Measurements from ENCODE around the gene CHP1. TPM values are rescaled to one million over a fixed set of nuclear protein-coding genes. Genes with fewer than 3 reads are reported as not detected.

The CHP1 gene
- total and polyA plus RNA-seq, 9 of the 15 experiments (the other 6 are each of a cell fraction or from before 2014, with no cell fraction given) = 31.7 to 83.4 (median 67.6) TPM

DNA sequence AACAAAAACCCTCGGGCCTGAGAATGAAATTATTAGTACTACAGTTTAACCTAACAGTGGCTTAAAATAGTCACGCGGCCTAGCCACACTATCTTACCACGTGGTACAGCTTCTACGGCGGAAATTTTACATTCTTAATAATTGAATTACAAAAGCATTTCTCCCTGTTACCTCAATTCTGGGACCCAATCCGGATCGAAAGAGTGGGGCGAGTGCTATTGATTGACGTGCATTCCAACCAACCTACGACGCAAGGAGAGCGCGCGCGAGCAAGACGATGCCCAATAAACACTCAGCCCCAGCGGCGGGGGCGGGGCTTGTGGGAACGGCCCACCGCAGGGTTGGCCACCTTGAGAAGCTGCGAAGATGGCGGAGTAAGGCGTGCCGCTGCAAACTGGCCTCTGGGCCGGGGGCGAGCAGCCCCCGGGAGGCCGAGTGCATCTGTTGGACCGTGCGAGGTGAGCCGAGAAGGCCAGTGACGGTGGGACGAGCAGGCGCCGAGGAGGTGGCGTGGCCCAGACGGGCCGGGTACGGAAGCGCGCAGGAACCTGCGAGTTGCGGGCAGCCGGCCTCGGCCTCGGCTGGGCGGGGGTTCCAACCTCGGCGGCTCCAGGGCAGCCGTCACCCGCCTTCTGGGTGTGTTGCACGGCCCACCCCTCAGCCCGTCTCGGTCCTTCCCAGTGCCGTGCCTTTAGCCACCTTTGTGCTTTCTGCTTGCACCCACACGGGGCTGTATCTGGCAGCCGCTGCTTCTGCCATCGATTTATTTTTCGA, 52.8 kb downstream of the CHP1 start (continued):
- TF ChIP-seq, protein P1, sequence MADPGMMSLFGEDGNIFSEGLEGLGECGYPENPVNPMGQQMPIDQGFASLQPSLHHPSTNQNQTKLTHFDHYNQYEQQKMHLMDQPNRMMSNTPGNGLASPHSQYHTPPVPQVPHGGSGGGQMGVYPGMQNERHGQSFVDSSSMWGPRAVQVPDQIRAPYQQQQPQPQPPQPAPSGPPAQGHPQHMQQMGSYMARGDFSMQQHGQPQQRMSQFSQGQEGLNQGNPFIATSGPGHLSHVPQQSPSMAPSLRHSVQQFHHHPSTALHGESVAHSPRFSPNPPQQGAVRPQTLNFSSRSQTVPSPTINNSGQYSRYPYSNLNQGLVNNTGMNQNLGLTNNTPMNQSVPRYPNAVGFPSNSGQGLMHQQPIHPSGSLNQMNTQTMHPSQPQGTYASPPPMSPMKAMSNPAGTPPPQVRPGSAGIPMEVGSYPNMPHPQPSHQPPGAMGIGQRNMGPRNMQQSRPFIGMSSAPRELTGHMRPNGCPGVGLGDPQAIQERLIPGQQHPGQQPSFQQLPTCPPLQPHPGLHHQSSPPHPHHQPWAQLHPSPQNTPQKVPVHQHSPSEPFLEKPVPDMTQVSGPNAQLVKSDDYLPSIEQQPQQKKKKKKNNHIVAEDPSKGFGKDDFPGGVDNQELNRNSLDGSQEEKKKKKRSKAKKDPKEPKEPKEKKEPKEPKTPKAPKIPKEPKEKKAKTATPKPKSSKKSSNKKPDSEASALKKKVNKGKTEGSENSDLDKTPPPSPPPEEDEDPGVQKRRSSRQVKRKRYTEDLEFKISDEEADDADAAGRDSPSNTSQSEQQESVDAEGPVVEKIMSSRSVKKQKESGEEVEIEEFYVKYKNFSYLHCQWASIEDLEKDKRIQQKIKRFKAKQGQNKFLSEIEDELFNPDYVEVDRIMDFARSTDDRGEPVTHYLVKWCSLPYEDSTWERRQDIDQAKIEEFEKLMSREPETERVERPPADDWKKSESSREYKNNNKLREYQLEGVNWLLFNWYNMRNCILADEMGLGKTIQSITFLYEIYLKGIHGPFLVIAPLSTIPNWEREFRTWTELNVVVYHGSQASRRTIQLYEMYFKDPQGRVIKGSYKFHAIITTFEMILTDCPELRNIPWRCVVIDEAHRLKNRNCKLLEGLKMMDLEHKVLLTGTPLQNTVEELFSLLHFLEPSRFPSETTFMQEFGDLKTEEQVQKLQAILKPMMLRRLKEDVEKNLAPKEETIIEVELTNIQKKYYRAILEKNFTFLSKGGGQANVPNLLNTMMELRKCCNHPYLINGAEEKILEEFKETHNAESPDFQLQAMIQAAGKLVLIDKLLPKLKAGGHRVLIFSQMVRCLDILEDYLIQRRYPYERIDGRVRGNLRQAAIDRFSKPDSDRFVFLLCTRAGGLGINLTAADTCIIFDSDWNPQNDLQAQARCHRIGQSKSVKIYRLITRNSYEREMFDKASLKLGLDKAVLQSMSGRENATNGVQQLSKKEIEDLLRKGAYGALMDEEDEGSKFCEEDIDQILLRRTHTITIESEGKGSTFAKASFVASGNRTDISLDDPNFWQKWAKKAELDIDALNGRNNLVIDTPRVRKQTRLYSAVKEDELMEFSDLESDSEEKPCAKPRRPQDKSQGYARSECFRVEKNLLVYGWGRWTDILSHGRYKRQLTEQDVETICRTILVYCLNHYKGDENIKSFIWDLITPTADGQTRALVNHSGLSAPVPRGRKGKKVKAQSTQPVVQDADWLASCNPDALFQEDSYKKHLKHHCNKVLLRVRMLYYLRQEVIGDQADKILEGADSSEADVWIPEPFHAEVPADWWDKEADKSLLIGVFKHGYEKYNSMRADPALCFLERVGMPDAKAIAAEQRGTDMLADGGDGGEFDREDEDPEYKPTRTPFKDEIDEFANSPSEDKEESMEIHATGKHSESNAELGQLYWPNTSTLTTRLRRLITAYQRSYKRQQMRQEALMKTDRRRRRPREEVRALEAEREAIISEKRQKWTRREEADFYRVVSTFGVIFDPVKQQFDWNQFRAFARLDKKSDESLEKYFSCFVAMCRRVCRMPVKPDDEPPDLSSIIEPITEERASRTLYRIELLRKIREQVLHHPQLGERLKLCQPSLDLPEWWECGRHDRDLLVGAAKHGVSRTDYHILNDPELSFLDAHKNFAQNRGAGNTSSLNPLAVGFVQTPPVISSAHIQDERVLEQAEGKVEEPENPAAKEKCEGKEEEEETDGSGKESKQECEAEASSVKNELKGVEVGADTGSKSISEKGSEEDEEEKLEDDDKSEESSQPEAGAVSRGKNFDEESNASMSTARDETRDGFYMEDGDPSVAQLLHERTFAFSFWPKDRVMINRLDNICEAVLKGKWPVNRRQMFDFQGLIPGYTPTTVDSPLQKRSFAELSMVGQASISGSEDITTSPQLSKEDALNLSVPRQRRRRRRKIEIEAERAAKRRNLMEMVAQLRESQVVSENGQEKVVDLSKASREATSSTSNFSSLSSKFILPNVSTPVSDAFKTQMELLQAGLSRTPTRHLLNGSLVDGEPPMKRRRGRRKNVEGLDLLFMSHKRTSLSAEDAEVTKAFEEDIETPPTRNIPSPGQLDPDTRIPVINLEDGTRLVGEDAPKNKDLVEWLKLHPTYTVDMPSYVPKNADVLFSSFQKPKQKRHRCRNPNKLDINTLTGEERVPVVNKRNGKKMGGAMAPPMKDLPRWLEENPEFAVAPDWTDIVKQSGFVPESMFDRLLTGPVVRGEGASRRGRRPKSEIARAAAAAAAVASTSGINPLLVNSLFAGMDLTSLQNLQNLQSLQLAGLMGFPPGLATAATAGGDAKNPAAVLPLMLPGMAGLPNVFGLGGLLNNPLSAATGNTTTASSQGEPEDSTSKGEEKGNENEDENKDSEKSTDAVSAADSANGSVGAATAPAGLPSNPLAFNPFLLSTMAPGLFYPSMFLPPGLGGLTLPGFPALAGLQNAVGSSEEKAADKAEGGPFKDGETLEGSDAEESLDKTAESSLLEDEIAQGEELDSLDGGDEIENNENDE (IDR thresholded peaks at IDR 0.05; ENCODE audit: low read depth, low read length) = no peak
- TF ChIP-seq, protein P2, sequence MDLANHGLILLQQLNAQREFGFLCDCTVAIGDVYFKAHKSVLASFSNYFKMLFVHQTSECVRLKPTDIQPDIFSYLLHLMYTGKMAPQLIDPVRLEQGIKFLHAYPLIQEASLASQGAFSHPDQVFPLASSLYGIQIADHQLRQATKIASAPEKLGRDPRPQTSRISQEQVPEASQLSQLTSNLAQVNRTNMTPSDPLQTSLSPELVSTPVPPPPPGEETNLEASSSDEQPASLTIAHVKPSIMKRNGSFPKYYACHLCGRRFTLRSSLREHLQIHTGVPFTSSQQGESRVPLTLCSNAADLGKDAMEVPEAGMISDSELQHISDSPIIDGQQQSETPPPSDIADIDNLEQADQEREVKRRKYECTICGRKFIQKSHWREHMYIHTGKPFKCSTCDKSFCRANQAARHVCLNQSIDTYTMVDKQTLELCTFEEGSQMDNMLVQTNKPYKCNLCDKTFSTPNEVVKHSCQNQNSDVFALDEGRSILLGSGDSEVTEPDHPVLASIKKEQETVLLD (IDR thresholded peaks at IDR 0.05) = no peak
- TF ChIP-seq PURB (CRISPR knock-in tag; IDR thresholded peaks at IDR 0.05; ENCODE audit: low read depth) = no peak
- TF ChIP-seq, protein P3, sequence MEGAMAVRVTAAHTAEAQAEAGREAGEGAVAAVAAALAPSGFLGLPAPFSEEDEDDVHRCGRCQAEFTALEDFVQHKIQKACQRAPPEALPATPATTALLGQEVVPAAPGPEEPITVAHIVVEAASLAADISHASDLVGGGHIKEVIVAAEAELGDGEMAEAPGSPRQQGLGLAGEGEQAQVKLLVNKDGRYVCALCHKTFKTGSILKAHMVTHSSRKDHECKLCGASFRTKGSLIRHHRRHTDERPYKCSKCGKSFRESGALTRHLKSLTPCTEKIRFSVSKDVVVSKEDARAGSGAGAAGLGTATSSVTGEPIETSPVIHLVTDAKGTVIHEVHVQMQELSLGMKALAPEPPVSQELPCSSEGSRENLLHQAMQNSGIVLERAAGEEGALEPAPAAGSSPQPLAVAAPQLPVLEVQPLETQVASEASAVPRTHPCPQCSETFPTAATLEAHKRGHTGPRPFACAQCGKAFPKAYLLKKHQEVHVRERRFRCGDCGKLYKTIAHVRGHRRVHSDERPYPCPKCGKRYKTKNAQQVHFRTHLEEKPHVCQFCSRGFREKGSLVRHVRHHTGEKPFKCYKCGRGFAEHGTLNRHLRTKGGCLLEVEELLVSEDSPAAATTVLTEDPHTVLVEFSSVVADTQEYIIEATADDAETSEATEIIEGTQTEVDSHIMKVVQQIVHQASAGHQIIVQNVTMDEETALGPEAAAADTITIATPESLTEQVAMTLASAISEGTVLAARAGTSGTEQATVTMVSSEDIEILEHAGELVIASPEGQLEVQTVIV (CRISPR knock-in tag; IDR thresholded peaks at IDR 0.05; ENCODE audit: borderline replicate concordance) = no peak
- peak; percentile 91 for TF ChIP-seq TBP (optimal IDR thresholded peaks at IDR 0.05; ENCODE audit: low read depth, low read length)
- TF ChIP-seq ZNF184 (CRISPR knock-in tag; IDR thresholded peaks at IDR 0.05) = no peak
- TF ChIP-seq HDAC3 (IDR thresholded peaks at IDR 0.05; ENCODE audit: borderline replicate concordance, partially characterized antibody) = no peak
- no peak; the same call in 1 of the 2 replicates for TF ChIP-seq ZEB2 (IDR thresholded peaks at IDR 0.05)
- no peak for TF ChIP-seq TEAD4 (IDR thresholded peaks at IDR 0.05; ENCODE audit: low read length)
- 0 out of 2 replicates have a peak, but pooled peaks have one; percentile 35 for TF ChIP-seq TEAD4 (CRISPR knock-in tag; IDR thresholded peaks at IDR 0.05; ENCODE audit: borderline replicate concordance)
- peak; percentile 98 for TF ChIP-seq ZNF589 (CRISPR knock-in tag; IDR thresholded peaks at IDR 0.05; ENCODE audit: low read depth)
- TF ChIP-seq KAT7 (CRISPR knock-in tag; IDR thresholded peaks at IDR 0.05; ENCODE audit: borderline replicate concordance) = no peak

All from K562 (cell line).